Liver (tissue), 3 donors: ENCODE measurements around the gene DNAAF5.

Experiments used
- ATF3 ChIP-seq: IDR thresholded peaks from 2 replicates; pipeline ENCODE4 v1.6.1; 2016; ENCODE audit warnings: antibody characterized with exemption
- CTCF ChIP-seq: fragments of 150-350 bp; IDR thresholded peaks from 2 replicates; pipeline ENCODE4 v1.5.1; 2017; ENCODE audit warnings: improper control_type of control experiment, low read depth, low read length; ENCODE audit not compliant: missing input control
- EGR1 ChIP-seq, 2 donors: IDR thresholded peaks; 2 replicates each; pipeline ENCODE4 v1.6.1; 2016 to 2018; ENCODE audit warnings: antibody characterized with exemption in 2 of 2, low read depth in 2 of 2
- JUND ChIP-seq, 2 donors: IDR thresholded peaks; 2 replicates each; pipeline ENCODE4 v1.6.1; 2016; ENCODE audit warnings: antibody characterized with exemption in 2 of 2
- MAX ChIP-seq: IDR thresholded peaks from 2 replicates; pipeline ENCODE4 v1.6.1; 2016; ENCODE audit warnings: antibody characterized with exemption
- RAD21 ChIP-seq, 2 donors: IDR thresholded peaks; 2 replicates each; pipeline ENCODE4 v1.6.1; 2016; ENCODE audit warnings: antibody characterized with exemption in 2 of 2, mild to moderate bottlenecking in 2 of 2
- SP1 ChIP-seq: IDR thresholded peaks from 2 replicates; pipeline ENCODE4 v1.6.1; 2018; ENCODE audit warnings: antibody characterized with exemption, mild to moderate bottlenecking
- TAF1 ChIP-seq: conservative IDR thresholded peaks from 2 replicates; pipeline ENCODE4 v1.6.1; 2016; ENCODE audit warnings: antibody characterized with exemption, mild to moderate bottlenecking
- YY1 ChIP-seq: IDR thresholded peaks from 2 replicates; pipeline ENCODE4 v1.6.1; 2016; ENCODE audit warnings: antibody characterized with exemption, mild to moderate bottlenecking
- ZBTB33 ChIP-seq: IDR thresholded peaks from 2 replicates; pipeline ENCODE4 v1.6.1; 2016; ENCODE audit warnings: antibody characterized with exemption
- donor health status: healthy.
- donor health status: healthy.

GRCh38 chr7:816300-816750, 89.8 kb downstream of the DNAAF5 start:
- TF ChIP-seq CTCF (no peak), EGR1 (IDR thresholded peaks at IDR 0.05; ENCODE audit: low read depth in 2 of 2) (no peak), JUND (IDR thresholded peaks at IDR 0.05) (no peak), ATF3 (no peak), ZBTB33 (no peak), YY1 (no peak), RAD21 (IDR thresholded peaks at IDR 0.05) (no peak), SP1 (peak; percentile 48), TAF1 (no peak), MAX (no peak)
